PC-9 (cell line): ENCODE measurements around the gene ARHGEF17. TPM values are rescaled to one million over a fixed set of nuclear protein-coding genes. Genes with fewer than 3 reads are reported as not detected.

Source experiments
- BruUV-seq: library from RNA; stranded (reverse); fragments of 400-500 nt; replicated peaks from 2 replicates; lab custom pipeline; 2021; lab: Mats Ljungman, UMichigan
- CTCF ChIA-PET: fragments of 300-600 bp; sonication (Branson Sonifier 250); formaldehyde crosslinking; loops from one replicate; lab custom pipeline; 2022; ENCODE audit warnings: antibody characterized with exemption; lab: Charles Lee
- POLR2A ChIA-PET: fragments of 300-600 bp; sonication (Branson Sonifier 250); formaldehyde crosslinking; loops from one replicate; lab custom pipeline; 2022; ENCODE audit warnings: antibody characterized with exemption; ENCODE audit not compliant: unreplicated experiment; lab: Charles Lee
- DNase-seq, 2 experiments: peaks; one replicate each; pipeline versions ENCODE4 v3.0.0 to v3.0.0-alpha.2; 2015 to 2022; ENCODE audit warnings: mixed read lengths in 1 of 2
- H2AFZ ChIP-seq: fragments of 200-600 bp; sonication (generic); 2 replicates; pipeline ENCODE4 v1.8.1; 2017; ENCODE audit warnings: antibody characterized with exemption
- H3F3A ChIP-seq: fragments of 200-600 bp; sonication (generic); 2 replicates; pipeline ENCODE4 v1.8.1; 2017; ENCODE audit warnings: antibody characterized with exemption, mild to moderate bottlenecking, low read depth; ENCODE audit not compliant: insufficient read depth
- H3K27ac ChIP-seq: fragments of 200-600 bp; sonication (generic); 2 replicates; pipeline ENCODE4 v1.6.1; 2016; ENCODE audit warnings: mixed run types
- H3K27me3 ChIP-seq: fragments of 200-600 bp; sonication (generic); 2 replicates; pipeline ENCODE4 v1.6.1; 2016; ENCODE audit warnings: low read depth, mixed run types; ENCODE audit not compliant: insufficient read depth
- H3K36me3 ChIP-seq: fragments of 200-600 bp; sonication (generic); 2 replicates; pipeline ENCODE4 v1.6.1; 2016; ENCODE audit warnings: low read depth, mixed run types
- H3K4me1 ChIP-seq: fragments of 200-600 bp; sonication (generic); replicated peaks from 2 replicates; pipeline ENCODE4 v1.6.1; 2016; ENCODE audit warnings: mixed run types; ENCODE audit not compliant: insufficient read depth
- H3K4me2 ChIP-seq: fragments of 200-600 bp; sonication (generic); 2 replicates; pipeline ENCODE4 v1.6.1; 2017; ENCODE audit warnings: mixed run types
- H3K4me3 ChIP-seq: fragments of 200-600 bp; sonication (generic); 2 replicates; pipeline ENCODE4 v1.6.1; 2016; ENCODE audit warnings: mixed run types
- H3K79me2 ChIP-seq: fragments of 200-600 bp; sonication (generic); 2 replicates; pipeline ENCODE4 v1.6.1; 2017; ENCODE audit warnings: low read depth, mixed run types
- H3K9me2 ChIP-seq: fragments of 200-600 bp; sonication (generic); 2 replicates; pipeline ENCODE4 v1.8.1; 2017; ENCODE audit warnings: mild to moderate bottlenecking; ENCODE audit not compliant: insufficient read depth
- H3K9me3 ChIP-seq: fragments of 200-600 bp; sonication (generic); 2 replicates; pipeline ENCODE4 v1.8.1; 2016; ENCODE audit warnings: low read depth; ENCODE audit not compliant: insufficient read depth
- H4K20me1 ChIP-seq: fragments of 200-600 bp; sonication (generic); 2 replicates; pipeline ENCODE4 v1.8.1; 2017; ENCODE audit not compliant: insufficient read depth
- EZH2 ChIP-seq: fragments of 200-600 bp; sonication (generic); IDR thresholded peaks from 2 replicates; pipeline ENCODE4 v1.8.0; 2017; ENCODE audit warnings: antibody characterized with exemption, low read depth
- intact Hi-C: fragments of 100-400 bp; cut with micrococcal nuclease; formaldehyde crosslinking; loops from one replicate; pipeline ENCODE4 v1.10.0; 2022; ENCODE audit not compliant: unreplicated experiment
- total RNA-seq: library from RNA; stranded (reverse); gene quantifications from 2 replicates; pipeline ENCODE4 v1.2.3, GENCODE V29; 2021
- TF ChIP-seq, protein P1 (sequence below): fragments of 200-600 bp; sonication (generic); conservative IDR thresholded peaks from 2 replicates; pipeline ENCODE4 v1.6.1; 2017; ENCODE audit warnings: mixed run types, antibody characterized with exemption, mild to moderate bottlenecking, moderate library complexity

The ARHGEF17 gene
- total RNA-seq, 1 experiment from 2014 or later, result 56.9 TPM

DNA sequence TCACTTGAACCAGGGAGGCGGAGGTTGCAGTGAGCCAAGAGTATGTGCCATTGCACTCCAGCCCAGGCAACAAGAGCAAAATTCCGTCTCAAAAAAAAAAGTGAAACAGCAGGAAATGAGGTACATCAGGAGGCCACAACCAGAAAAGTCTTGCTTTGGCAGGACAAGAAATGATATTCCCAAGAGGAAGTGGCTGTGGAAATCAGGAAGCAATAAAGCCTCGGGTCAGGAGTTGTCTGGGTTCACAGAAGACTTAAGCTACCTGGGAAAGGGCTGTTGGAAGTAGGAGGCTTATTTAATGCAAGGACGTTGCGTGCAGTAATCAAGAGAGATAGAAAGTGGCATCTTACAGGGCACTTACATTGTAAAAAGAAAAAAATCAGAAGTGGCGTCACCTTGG lies 58.9 kb downstream of the ARHGEF17 start:
- intact Hi-C loops, result no loop called here
- Histone ChIP-seq H3K79me2 (no peaks in the 10 kb centered on the region), H3K4me2 (no peak overlapping the region), H3K27me3 (no peaks in the 10 kb centered on the region), H3K9me2 (no peaks in the 10 kb centered on the region), H3K4me3 (no peak overlapping the region), H4K20me1 (no peaks in the 10 kb centered on the region), H3K9me3 (no peaks in the 10 kb centered on the region), H3K4me1 (no peaks in the 10 kb centered on the region), H2AFZ (no peak overlapping the region), H3K27ac (no peak overlapping the region), H3K36me3 (no peaks in the 10 kb centered on the region), H3F3A (peaks cover 4% of the 10 kb centered on the region; the same call in 1 of the 2 replicates)
- ChIA-PET POLR2A (no interaction called here), CTCF (no interaction called here)
- TF ChIP-seq EZH2, result no peak
- TF ChIP-seq, protein P1, sequence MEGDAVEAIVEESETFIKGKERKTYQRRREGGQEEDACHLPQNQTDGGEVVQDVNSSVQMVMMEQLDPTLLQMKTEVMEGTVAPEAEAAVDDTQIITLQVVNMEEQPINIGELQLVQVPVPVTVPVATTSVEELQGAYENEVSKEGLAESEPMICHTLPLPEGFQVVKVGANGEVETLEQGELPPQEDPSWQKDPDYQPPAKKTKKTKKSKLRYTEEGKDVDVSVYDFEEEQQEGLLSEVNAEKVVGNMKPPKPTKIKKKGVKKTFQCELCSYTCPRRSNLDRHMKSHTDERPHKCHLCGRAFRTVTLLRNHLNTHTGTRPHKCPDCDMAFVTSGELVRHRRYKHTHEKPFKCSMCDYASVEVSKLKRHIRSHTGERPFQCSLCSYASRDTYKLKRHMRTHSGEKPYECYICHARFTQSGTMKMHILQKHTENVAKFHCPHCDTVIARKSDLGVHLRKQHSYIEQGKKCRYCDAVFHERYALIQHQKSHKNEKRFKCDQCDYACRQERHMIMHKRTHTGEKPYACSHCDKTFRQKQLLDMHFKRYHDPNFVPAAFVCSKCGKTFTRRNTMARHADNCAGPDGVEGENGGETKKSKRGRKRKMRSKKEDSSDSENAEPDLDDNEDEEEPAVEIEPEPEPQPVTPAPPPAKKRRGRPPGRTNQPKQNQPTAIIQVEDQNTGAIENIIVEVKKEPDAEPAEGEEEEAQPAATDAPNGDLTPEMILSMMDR, result no peak
- DNase-seq, result no peak
- no TSS peak for BruUV-seq

DNA sequence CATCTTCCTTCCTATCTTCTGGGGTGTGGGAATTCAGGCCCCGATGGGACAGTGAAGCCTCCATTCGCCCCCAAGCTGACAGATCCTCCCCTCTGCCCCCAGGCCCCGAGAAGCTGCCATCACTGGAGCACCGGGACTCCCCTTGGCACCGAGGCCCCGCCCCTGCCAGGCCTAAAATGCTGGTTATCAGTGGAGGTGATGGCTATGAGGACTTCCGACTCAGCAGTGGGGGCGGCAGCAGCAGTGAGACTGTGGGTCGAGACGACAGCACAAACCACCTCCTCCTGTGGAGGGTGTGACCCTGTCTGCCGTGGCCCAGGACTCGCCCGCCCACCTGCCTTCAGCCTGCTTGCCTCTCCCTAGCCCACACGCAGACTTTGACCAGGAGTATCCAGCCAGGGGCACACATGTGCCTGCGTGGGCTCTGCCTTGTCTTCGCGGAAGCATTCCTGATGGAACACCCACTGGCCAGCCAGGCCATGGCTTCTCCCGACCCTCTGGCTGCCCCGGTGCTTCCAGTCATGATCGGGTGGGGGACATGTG lies 59.5 kb downstream of the ARHGEF17 start:
- no peaks in the 10 kb centered on the region for H3K79me2 ChIP-seq
- ChIA-PET CTCF (no interaction called here), POLR2A (no interaction called here)
- no peak overlapping the region for H3K27ac ChIP-seq
- no peak overlapping the region for H3K4me3 ChIP-seq
- intact Hi-C loops, result no loop called here
- no peaks in the 10 kb centered on the region for H3K36me3 ChIP-seq
- H2AFZ ChIP-seq, result no peak overlapping the region
- H3K9me2 ChIP-seq, result no peaks in the 10 kb centered on the region
- peaks cover 4% of the 10 kb centered on the region; the same call in 1 of the 2 replicates for H3F3A ChIP-seq
- H3K4me1 ChIP-seq, result no peaks in the 10 kb centered on the region
- BruUV-seq, result no TSS peak
- no peak overlapping the region for H3K4me2 ChIP-seq
- H4K20me1 ChIP-seq, result no peaks in the 10 kb centered on the region
- no peak for DNase-seq
- TF ChIP-seq, protein P1, result no peak
- TF ChIP-seq EZH2, result no peak
- no peaks in the 10 kb centered on the region for H3K27me3 ChIP-seq
- H3K9me3 ChIP-seq, result no peaks in the 10 kb centered on the region

DNA sequence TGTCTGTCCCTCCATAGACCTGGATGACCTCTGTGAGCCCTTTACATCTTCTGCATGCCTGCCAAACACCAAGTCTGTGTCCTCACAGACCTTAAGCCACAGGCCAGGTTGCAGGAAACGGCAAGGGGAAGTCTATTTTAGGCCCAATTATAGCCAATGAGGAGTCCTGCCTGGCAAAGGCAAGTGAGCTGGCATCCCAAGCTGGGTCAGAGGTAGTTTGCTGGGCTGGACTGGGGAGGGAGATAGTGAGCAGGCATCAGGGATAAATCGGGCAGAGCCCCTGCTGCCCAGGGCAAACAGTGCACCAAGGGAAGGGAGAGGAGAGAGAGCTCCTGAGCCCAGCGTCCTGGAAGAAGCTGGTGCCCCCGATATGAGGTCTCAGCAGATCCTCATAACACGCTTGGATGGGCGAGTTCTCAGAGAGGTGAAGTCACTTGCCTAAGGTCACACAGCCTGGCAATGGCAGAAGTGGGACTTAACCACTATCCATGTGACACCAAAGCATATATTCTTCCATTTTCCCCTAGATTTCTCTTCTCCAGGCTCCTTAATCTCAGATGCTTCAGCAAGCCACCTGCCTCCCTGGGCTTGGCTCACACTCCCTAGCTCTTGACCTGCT lies 64.4 kb downstream of the ARHGEF17 start:
- H3K4me2 ChIP-seq, result no peak overlapping the region
- H3K4me3 ChIP-seq, result no peak overlapping the region
- ChIA-PET CTCF (interaction anchor here (1.2 kb wide), 1 partner anchor 21 kb away, joined by 4 read pairs; no protein-coding TSS in a partner anchor), POLR2A (no interaction called here)
- intact Hi-C loops, result no loop called here
- H3K9me3 ChIP-seq, result no peaks in the 10 kb centered on the region
- no peaks in the 10 kb centered on the region for H3F3A ChIP-seq
- no peaks in the 10 kb centered on the region for H3K27me3 ChIP-seq
- H3K9me2 ChIP-seq, result no peaks in the 10 kb centered on the region
- BruUV-seq, result no TSS peak
- H3K79me2 ChIP-seq, result peaks cover 9% of the 10 kb centered on the region
- TF ChIP-seq, protein P1, result peak; percentile 28; the same call in 1 of the 2 replicates
- no peak for TF ChIP-seq EZH2
- H3K36me3 ChIP-seq, result no peaks in the 10 kb centered on the region
- no peak overlapping the region for H3K27ac ChIP-seq
- H2AFZ ChIP-seq, result no peak overlapping the region
- H3K4me1 ChIP-seq, result peaks cover 7% of the 10 kb centered on the region; the same call in 1 of the 2 replicates
- H4K20me1 ChIP-seq, result no peaks in the 10 kb centered on the region
- no peak for DNase-seq
